NOMO-1 treated with DMSO at 0.1 percent for 48 hours (cell line): ENCODE data around the gene OR2L3.
"Not testable (repeated sequence)": the region's sequence is repeated elsewhere in the genome, so short reads cannot be mapped to it uniquely, and the experiment has no call there.

ENCODE experiments used
- DNase-seq: peaks from one replicate; lab custom pipeline; 2025; ENCODE audit not compliant: unreplicated experiment; lab: John Stamatoyannopoulos, UW

Gene OR2L3, protein sequence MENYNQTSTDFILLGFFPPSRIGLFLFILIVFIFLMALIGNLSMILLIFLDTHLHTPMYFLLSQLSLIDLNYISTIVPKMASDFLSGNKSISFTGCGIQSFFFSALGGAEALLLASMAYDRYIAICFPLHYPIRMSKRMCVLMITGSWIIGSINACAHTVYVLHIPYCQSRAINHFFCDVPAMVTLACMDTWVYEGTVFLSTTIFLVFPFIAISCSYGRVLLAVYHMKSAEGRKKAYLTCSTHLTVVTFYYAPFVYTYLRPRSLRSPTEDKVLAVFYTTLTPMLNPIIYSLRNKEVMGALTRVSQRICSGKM

GRCh38 chr1:248046536-248046935 lies at the start of gene OR2L3:
OR2L3 (plus strand) TSS chr1:248046836; CDS start chr1:248060682, 13,846 bp downstream.
- no peak for DNase-seq

GRCh38 chr1:247998811-247999210 lies 47.8 kb upstream of the OR2L3 start:
- no peak for DNase-seq

DNA sequence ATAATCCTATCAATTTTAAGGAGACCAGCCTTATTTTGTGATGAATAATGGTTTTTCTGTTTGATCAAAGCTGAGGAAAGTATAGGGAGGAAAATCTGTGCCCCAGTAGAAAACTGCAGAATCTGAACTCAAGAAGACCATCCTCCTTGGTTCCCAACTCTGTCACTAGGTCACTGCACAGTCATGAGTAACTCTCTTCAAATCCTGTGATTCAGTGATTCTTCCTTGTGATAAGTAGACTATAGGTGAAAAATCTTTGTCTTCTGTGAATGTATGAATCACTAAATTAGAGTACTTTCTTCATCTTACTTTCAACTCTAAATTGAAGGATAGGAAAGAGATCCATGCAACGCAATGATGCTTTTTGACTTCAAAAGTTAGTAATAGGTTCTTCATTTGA lies 46.5 kb upstream of the OR2L3 start:
- no peak for DNase-seq

- no peak for DNase-seq
Measured at GRCh38 chr1:248007778-248008177, 38.9 kb upstream of the OR2L3 start.

- DNase-seq, result no peak
Measured at GRCh38 chr1:248009681-248010080, 37.0 kb upstream of the OR2L3 start.

DNA sequence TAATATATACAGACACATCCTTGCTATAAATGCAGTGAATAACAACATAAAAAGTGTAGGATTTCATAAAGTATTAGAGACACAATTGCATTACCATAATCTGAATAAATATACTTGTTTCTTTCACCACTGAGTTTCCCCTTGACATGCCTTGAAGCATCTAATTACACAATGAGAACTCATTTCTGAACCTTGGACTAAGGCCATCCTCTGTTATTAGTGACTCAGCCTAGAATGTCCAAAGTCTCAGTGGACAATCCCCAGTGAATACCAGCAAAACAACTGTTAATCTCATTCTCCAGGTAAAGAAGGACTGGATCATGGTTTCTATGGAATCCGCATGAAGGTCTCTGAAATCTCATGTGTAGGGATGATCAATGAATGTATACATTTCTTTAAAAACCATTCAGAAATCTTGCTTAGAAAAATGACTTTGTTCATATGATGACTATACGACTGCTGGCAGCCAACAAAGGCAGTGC lies 33.4 kb upstream of the OR2L3 start, which contains the start of gene OR2L5:
Gene OR2L5 (plus strand): TSS at position 432 of the 482 bp plus-strand sequence. CDS start 8,288 bp downstream, outside the sequence.
- no peak for DNase-seq

DNA sequence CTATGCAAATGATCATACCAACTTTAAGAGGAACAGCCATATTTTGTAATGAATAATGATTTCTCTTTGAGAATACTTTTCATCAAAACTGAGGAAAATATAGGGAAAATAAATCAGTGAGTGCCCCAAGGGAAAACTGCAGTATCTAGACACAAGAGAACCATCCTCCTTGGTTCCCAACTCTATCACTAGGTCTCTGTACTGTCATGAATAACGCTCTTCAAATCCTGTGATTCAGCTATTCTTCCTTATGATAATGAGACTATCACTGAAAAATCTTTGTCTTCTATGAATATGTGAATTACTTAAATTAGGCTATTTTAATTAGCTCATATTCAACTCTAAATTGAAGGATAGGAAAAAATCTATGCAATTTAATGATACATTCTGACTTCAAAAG lies 30.8 kb upstream of the OR2L3 start:
- DNase-seq, result no peak

GRCh38 chr1:248029770-248030169 lies 16.9 kb upstream of the OR2L3 start, which contains the start of gene OR2L2:
OR2L2 (plus strand) TSS chr1:248030070; CDS start chr1:248038268, 8,198 bp downstream.
- no peak for DNase-seq

GRCh38 chr1:248045209-248045608 lies 1.4 kb upstream of the OR2L3 start:
- DNase-seq, result no peak

DNA sequence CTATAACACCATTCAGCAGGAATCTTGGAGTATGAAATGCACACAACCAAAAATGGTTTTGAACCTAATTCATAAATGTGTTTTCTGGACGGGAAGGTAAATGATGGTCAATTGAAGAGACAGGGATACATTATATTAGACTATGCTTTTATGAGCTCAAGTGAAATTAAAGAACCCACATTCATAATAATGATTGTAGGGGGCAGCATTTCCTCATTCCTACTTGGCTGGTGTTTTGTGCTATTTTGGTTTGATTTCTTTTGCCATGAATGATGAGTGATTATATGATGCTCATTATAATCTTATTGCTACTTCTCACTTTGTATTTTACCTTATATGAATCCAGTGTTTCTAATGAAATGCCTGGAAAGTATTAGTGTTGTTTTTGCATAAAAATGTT lies 372 bp downstream of the OR2L3 start:
- no peak for DNase-seq

GRCh38 chr1:248054671-248055070 lies 8.0 kb downstream of the OR2L3 start:
- no peak for DNase-seq

DNA sequence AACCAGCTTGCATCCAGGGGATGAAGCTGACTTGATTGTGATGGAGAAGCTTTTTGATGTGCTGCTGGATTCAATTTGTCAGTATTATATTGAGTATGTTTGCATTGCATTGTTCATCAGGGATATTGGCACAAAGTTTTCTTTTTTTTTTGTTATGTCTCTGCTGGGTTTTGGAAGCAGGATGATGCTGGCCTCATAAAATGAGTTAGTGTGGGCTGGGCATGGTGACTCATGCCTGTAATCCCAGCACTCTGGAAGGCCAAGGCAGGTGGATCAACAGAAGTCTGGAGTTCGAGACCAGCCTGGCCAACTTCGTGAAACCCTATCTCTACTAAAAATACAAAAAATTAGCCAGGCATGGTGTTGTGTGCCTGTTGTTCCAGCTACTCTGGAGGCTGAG lies 8.6 kb downstream of the OR2L3 start:
- DNase-seq, result no peak

DNA sequence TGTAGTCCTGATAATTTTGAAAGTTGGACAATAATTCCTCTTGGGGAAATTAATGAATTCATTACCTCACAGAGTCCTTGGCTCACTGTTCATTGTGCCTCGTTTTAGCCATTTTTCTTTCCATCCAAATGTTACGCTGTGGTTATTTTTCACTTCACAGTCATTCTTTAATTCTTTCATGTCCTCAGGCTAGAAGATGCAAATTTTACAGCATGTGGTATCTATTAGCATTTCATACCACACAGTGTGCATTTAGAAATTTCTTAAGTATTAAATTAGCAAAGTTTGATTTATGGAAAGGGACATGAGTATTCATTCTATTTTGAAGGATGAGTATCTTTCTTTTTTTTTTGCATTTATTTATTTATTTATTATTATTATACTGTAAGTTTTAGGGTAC lies 18.4 kb downstream of the OR2L3 start:
- no peak for DNase-seq

DNA sequence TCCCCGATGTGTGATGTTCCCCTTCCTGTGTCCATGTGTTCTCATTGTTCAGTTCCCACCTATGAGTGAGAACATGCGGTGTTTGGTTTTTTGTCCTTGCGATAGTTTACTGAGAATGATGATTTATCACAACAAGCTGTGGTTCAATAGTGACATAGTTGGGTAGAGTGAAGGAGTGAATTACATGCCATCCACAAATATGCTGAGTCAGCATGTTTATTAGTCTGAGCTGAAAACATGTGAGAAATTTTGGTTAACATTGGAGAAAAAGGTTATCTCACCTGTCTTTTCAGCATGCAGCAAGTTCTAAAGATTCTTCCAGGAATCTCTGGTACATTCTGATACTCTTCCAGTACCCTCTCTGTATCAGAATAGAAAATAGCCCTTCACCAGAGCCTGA lies 19.0 kb downstream of the OR2L3 start:
- no peak for DNase-seq

DNA sequence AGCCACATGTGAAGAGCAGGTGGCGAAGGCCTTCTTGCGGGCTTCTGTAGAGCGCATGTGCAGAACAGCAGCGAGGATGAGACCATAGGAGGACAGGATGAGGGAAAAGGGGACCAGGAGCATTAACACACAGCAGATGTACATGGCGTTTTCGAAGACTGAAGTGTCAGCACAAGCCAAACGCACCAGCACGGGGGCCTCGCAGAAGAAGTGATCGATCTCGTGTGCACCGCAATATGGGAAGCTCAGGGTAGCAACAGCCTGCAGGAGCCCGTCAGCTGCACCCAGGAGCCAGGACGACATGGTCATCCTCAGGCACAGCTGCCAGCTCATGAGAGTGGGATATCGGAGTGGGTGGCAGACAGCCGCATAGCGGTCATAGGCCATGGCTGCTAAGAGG lies 37.2 kb downstream of the OR2L3 start:
- not testable (repeated sequence) for DNase-seq

DNA sequence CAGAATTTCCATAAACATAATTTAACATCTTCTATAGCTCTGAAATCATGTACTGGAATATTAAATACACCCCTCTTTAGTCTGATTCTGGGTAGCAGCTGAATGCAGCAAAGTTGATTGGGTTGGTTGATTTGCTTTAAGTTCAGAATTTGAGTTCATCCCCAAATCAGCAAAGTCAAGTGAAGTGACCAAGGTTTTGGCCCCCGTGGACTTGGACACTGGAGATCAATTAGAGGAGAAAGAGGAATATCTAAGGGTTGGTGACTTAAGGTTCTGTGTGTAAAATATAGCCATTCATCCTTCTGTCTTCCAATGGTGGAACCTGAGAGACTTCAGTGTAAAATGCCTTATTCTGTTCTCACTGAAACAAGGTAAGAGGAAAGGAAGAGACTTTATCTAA lies 48.2 kb downstream of the OR2L3 start, which contains the start of gene OR2L13:
Gene OR2L13 (plus strand): TSS at position 301 of the 400 bp plus-strand sequence. CDS start 4,192 bp downstream, outside the sequence.
- DNase-seq, result no peak

DNA sequence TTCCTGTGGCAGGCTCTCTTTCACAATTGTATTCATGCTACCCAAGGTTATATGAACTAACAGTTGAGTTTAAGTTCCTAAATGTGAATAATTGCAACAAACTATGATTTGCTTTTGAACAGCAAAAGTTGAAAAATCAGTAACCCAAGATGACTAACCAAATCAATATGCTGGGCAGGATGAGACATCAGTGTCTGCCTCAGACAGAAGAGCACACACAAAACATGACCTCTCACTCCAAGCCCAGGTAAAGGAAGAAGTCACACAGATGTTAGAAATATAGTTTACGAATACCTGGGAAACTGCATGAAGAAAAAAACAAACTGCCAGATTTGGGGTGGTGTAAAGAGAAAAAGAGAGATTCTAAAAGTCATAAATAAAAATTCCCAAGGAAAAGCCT lies 51.9 kb downstream of the OR2L3 start:
- DNase-seq, result no peak

GRCh38 chr1:248102847-248103246 lies 56.2 kb downstream of the OR2L3 start:
- DNase-seq, result no peak

GRCh38 chr1:248111157-248111556 lies 64.5 kb downstream of the OR2L3 start:
- no peak for DNase-seq
